HG03520 (cell line): ENCODE data around the gene TRABD2B.
"Not testable (repeated sequence)": the region's sequence is repeated elsewhere in the genome, so short reads cannot be mapped to it uniquely, and the experiment has no call there.

Experiments
- ATAC-seq: cut with Tn5 transposase; IDR thresholded peaks from one replicate; pipeline ENCODE4 v1.9.1; 2021; ENCODE audit warnings: mild to moderate bottlenecking, moderate library complexity; ENCODE audit not compliant: unreplicated experiment

TRABD2B gene

DNA sequence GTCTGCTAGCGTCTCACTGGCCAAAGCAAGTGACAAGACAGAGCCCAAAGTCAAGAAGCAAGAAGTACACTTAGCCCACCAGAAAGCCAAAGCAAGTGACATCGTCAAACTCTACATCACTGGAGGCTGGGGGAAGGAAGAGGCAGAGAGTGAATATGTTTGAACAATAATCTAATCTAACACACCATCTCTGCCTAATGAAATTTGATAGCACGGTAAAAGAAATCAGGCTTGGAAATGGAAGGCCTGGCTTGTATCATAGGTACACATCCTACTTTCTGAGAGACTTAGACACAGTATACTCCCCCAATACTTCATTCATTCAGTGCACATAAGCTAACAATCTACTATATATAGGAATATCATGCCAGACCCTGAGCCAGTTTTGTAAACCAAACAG, 26.3 kb downstream of the TRABD2B start:
- ATAC-seq = no peak

DNA sequence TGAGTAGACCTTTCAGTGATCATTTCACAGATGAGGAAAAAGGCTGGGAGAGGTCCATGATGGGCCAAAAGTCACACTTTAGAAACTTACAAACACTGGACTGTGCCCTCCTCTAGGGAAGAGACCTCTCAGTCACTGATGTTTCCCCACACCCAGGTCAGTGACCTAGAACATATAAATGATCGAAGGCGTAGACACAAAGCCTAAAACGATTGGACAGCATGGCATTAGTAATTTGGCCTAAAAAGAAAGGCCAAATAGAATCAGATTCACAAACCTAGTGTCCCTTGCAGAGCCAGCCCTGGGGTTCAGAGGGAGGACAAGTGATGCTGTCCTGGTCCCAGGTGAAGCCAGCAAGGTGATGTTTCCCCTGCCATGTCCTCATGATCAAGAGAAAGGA, 27.7 kb downstream of the TRABD2B start:
- ATAC-seq = no peak

DNA sequence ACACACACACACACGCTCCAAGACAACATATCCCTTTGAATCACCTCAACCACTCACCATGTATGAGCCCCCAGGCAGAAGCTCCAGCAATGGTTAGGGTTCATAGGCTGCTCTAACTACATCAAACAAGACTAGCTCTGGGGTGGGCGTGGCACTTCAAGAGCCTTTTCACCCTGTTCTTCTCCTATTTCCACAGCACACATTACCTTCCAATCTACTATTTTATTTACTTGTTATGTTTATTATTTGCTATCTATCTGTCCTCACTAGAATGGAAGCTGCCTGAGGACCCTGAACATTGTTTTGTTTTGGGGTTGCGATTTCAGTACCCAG, 28.7 kb downstream of the TRABD2B start:
- no peak for ATAC-seq

DNA sequence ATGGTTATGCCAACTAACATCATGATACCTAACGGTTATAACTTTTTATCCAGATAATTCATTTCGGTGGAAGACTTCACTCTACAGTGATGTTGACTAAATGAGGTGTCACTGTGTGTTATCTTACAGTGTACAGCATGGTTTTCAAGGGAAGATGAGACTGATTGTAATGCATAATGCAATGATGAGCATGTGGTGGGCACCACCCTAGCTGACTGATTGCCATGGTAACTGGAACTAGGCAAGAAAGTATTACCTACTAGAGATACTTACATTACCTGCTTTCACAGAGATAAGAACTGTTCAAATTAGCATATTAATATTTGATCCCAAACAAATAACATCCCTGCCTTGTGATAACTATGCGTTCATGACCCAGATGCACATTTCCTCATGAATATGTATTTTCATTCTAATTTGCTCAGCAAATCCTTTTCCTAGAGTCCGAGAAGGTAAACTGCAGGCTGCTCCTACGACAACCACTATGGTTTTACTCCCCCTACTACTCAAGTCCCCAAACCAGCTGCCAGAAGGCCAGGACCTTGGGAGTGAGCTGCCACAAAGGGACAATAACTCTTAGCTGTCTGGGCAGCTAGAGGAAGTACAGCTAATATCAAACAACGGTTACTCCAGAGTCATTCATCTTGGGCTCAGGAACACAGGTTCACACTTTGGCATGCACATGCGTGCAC, 29.2 kb downstream of the TRABD2B start:
- no peak for ATAC-seq

DNA sequence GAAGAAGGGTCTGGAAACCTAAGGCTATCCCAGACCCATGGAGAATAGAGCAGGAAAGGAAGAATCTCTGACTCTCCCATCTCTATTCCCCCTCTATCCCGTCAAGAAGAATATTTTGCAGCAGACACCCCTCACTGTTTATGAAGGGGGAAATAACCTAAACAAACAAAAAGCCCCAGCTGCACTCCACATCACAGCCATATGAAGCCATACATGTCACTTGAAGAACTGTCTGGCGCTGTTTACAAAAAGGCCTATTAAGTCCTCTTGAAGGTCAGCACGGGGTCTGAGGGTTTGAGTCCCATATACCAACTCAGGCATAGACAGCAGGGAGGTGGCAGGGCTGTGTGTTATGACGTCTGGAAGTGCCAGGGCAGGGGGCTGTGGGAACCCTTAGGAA, 31.4 kb downstream of the TRABD2B start:
- ATAC-seq = no peak

DNA sequence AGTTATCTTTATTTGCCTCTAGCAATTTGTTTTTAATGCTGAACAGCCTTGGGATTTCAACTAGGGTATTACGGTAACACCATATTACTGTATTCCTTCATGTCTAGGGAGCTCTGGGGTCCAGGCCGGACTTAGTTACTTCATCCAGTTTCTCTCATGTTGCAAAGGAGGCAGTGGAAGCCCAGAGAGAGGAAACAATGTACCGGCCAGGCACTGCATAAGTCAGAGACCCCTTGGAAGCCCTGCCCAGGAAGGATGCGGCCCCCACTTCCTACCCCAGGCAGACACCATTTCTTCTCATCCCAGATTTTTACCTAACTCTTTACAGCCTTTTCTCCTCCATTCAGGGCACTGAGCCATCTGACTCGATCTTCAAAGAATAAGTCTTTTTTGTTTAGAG, 32.5 kb downstream of the TRABD2B start:
- ATAC-seq = no peak

DNA sequence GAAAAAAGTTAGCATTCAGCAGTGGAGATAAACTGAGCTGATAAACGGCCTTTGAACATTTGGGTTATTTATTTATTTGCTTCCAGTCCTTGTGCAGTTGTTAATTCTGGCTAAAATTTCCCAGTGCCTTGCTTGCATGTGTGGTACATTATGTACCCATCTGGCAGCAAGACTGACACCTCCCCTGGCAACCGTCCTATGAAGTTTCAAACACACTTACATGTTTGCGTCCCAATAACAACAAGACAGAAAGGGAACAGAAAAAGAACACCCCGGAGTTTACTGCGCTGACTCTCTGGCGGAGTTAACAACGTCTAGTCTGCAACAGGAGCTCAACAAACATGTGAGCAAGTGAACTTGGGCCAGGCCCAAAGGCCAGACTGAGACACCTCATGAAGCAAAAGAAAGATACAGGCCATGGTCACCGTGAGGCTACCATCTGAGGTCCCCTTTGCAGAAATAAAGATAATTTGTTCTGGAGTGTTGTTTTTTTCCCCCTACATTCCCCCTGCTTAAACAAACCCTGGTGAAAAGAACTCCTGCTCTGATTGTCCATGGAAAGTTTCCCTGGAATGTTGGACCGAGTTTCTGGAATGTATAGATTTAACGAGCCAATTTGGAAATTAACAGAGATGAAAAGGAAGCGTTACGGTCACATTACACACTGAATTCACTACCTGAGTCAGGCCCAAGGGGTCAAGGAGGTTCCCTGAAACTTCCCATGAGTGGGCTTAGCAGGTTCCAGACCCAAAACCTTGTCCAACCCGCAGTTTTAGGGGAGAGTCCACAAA, 33.4 kb downstream of the TRABD2B start:
- ATAC-seq = no peak

DNA sequence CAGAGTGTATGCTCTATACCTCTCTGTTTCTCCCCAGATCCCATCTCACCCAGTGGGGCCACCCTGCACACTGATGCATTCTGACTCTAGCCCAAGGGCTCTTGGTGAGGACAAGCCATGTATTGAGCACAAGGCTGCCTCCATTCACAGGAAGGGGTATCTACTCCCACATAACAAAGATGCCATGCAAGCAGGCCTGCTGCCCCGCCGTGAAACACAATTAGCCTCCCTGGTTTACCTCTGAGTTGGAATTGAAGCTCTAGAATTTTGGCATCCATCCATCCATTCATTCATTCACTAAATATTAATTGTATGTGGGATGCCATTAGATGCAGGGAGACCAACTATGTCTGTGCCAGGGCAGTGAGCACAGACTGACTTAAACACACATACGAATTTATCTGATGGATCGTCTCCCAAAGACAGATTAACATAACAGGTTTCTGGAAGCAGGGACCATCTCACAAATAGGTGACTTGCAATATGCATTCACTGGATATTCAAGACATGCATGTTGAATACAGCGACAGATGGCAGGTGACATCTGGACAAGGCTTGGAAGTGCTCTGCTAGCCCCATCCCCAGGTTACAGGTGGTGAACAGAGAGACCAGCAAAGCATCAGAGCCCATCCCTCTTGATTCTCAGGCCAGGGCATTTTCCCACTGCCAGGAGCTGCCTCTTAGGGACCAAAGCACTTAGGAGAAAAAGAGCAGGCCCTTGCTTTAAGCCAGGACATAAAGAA, 34.3 kb downstream of the TRABD2B start:
- no peak for ATAC-seq

DNA sequence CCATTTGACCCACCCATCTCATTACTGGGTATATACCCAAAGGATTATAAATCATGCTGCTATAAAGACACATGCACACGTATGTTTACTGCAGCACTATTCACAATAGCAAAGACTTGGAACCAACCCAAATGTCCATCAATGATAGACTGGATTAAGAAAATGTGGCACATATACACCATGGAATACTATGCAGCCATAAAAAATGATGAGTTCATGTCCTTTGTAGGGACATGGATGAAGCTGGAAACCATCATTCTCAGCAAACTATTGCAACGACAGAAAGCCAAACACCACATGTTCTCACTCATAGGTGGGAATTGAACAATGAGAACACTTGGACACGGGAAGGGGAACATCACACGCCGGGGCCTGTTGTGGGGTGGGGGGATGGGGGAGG, 35.4 kb downstream of the TRABD2B start:
- ATAC-seq = not testable (repeated sequence)

DNA sequence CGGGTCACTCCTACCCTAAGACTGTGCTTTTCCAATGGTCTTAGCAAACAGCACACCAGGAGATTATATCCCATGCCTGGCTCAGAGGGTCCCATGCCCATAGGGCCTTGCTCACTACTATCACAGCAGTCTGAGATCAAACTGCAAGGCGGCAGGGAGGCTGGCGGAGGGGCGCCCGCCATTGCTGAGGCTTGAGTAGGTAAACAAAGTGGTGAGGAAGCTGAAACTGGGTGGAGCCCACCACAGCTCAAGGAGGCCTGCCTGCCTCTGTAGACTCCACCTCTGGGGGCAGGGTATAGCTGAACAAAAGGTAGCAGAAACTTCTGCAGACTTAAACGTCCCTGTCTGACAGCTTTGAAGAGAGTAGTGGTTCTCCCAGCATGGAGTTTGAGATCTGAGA, 40.7 kb downstream of the TRABD2B start:
- not testable (repeated sequence) for ATAC-seq

DNA sequence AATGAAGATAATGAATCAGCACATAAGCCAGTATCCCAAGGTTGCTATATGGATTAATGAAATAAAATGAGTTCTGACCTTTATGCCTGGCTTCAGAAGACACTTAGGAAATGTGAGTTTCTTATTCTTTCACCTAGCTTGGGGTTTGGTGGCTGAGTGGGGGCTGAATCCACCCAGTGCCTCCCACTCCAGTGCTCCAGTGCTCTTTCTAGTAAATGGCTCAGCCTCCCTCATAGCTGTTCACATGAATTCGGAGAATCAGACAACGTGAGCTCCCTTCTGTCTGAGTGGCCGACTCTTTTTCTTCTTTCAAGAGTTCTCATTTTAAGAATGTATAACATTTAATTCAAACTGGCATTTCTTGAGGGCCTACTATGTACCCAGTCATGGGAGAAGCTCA, 43.5 kb downstream of the TRABD2B start:
- ATAC-seq = no peak

DNA sequence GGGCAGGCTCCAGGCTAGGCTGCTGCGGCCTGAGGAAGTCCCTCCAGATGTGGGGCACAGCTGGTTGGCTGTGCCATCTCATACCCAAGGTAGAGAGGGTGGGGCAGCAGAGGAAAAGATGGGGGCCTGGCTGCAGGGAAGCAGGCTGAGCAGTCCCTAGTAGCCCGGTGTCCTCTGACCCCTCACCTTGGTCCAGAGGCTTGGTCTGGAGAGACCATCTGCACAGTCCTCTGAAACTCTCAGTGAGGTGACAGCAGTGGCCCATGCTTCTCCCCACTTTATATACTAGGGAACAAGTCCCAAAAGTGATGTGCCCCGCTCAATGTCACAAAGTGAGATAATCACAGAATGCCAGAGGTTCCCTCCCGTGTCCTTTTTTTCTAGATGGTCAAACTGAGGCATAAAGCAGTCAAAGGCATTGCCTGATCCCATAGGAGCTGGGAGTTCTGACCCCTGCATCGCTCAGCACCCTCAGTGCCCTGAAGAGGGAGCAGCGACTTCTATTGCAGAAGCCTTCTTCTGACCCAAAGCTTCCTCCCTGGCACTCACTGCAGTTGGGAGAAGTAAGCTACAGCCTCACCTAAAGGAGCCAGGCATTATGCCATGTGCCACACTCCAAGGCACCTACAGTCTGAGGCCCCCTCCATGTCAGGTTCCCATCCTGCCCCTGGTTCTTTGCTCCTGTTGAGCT, 45.5 kb downstream of the TRABD2B start:
- ATAC-seq = no peak

DNA sequence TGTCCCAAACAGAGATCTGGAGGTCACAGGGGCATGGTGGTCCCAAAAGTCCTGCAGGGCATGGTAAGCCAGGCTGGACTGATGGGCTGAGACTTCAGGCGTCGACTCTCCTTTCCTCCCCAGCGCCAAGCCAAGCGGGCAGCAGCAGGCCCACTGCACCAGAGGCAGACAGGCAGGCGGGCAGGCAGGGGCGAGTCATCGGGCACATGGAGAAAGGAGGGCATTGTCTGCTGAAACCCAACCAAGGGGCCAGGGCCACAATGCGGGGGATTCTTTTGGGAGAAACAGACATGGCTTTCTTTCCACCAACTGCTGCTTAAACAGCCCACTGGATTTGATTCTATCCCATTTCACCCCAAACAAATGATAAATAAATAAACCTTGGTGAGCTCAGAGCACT, 46.2 kb downstream of the TRABD2B start:
- no peak for ATAC-seq

DNA sequence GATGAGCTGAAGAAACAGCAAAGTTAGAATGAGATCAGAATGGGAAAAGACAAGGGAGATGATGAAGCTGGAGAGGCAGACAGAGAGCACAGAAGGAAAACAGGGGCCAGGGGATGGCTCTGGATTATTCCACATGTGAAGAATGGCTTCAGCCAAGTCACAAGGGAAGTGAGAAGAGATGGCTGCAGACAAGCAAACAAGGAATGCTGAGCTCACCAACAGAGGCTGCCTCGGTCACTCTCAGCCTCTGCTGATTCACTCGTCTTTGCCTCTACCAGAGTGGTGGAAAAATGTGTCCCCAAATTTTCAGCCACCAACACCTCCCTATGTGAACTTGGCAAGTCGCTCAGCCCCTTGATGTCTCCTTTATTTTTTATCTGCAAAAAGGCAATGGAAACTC, 46.7 kb downstream of the TRABD2B start:
- ATAC-seq = no peak

DNA sequence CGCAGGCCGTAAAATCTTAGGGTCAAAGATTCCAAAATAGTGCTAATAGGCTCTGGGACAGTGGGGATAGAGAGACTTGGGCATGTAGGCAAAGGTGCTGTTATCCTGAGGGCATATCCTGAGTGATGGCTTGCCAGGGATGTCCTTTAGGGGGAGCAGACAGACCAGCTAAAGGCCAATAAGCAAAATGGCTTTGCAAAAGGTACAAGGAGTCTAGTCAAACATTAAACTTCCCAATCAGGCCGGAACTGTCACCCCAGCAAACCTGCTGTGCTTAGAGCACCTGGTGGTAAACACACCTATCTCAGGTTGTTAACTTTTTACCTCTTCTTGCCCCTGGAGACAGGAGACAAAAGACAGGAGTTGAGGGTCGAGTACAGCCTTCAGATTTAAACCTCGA, 49.1 kb downstream of the TRABD2B start:
- ATAC-seq = no peak

DNA sequence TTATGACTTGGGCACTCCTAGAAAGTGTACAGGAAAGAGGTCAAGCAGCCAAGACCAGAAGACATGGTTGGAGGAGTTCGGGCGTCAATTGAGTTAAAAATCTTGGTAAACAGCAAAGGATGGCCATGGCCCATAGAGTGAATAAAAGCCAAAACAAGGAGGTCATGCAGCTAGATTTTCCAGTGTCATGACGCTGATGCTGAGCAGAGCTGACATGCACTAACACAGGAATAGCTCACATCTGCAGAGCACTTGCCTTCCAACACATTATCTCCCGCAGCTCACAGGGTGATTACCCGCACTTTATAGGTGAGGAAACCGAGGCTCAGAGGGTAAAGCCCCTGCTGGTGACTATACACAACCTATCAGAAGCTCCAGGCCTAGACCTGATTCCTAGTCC, 49.7 kb downstream of the TRABD2B start:
- no peak for ATAC-seq

DNA sequence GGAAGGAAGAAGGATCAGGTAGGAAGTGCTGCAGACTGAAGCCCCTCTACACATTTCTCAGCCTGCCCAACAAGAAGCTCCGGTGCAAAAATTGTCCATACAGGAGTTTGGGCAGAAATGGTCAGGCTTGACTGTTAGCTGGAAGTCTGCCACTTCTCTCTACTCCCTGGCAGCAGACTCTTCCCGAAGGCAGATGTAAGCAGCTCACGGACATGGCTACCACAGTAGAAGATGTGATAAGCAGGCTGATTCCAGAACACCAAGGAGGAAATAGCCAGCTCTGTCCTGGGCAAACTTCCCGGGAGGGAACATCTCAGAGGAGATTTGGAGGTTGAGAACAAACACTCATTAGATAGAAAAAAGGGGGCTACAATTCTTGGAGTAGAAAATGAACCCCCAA, 52.6 kb downstream of the TRABD2B start:
- no peak for ATAC-seq

DNA sequence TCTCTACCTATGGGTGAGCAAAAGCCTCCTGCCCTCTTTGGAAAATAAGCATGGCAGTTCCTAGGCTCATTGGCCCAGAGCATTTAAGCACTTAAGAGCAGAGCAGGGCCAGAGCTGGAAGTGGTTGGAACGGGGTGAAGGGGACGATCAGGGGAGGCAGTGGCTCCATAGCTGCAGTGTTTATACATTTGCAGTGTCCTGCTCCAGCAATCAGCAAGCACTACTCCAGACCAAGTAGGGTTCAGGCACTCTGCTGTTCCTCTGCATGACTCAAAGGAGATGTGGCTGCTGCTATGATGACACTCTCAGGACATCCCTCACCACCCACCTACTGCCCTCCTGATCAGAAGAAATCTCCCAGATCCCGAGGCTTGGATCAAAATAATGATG, 55.0 kb downstream of the TRABD2B start:
- ATAC-seq = no peak

DNA sequence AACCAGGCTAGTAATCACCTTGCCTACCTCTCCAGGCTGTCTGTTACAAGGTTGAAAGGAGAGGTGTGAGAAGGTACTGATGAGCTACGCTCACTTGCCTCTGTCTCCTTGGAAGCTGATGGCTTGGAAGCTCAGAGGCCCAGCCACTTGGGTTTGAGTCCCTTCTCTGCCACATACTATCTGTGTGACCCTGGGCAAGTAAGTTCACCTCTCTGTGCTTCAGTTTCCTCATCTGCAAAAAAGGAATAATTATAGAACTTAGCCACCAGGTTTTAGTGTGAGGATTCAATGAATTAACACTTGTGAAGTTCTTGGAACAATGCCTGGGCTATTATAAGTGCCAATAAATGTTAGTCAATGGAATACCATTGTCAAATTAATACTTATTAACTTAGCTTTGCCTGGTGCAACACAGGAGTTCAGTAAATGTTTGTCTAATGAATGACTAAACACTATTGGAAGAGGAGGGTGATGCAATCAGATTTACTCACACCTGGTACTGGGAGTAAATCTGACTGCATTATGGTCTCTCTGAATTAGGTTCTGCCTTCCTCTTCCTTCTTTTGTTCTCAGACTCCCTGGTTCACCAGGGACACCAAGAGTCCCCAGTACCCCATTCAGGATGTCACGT, 55.5 kb downstream of the TRABD2B start:
- no peak for ATAC-seq

DNA sequence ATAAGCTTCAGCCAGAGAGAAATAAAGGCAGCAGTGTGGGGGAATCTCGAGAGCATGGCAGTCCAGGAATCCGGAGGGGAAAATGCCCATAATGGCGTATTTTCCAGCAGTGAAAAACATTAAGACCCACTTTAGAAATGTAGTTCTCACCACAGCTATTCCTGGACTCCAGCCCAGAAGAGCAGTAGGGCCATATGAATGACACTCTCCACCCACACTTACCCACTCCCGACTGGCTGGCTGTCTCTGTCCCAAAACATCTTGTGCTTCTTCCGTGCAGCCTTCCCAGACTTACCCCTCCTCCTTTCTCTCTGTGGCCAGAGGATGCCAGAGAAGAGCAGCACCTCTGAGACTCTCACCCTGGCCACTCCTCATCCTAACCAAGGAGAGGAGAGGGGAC, 56.4 kb downstream of the TRABD2B start:
- ATAC-seq = no peak

DNA sequence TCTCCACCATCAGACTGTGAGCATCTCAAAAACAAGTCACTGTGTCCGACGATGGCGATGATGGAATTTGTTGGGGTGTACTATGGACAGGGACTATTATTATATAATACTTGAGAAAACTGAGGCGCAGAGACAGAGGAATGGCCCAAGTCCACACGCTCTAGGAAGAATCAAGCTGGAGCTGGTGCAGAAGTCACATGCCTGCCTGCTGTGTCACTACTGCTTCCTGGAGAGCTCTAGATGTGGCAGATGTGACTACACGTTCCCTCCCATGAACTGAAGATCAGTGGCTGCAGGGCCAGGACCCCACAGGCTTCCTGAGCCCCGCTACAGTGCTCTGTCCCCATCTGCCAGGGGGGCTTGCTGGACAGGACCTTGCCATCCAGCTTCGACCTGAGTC, 56.9 kb downstream of the TRABD2B start:
- ATAC-seq = no peak
